HEK293 (cell line): ENCODE data around the gene CTIF.

ENCODE experiments used
- CTCF ChIA-PET: fragments of 350-600 bp; formaldehyde crosslinking; extraction: SDS; loops from one replicate; lab custom pipeline; 2021; ENCODE audit warnings: antibody characterized with exemption; lab: Yijun Ruan, JAX
- POLR2A ChIA-PET: fragments of 300-600 bp; formaldehyde crosslinking; extraction: SDS; loops from one replicate; lab custom pipeline; 2020; ENCODE audit warnings: antibody characterized with exemption, inconsistent platforms; lab: Yijun Ruan, JAX
- H3K27ac ChIP-seq: fragments of 200-500 bp; sonication (Bioruptor generic); 2 replicates; pipeline ENCODE4 v1.5.1; 2014; ENCODE audit warnings: low read depth, low read length, control low read depth, inconsistent platforms; ENCODE audit errors: extremely low read depth
- H3K36me3 ChIP-seq, 2 experiments: fragments of 200-500 bp in 1 of 2; sonication (Bioruptor generic) in 1 of 2; 1 replicate in 1 of 2; 2 replicates in 1 of 2; pipeline ENCODE4 v1.5.1; 2014 to 2017; ENCODE audit warnings: inconsistent platforms in 2 of 2, low read length in 2 of 2; ENCODE audit not compliant: control insufficient read depth in 2 of 2, insufficient read depth in 1 of 2
- H3K4me1 ChIP-seq: fragments of 200-500 bp; sonication (Bioruptor generic); 2 replicates; pipeline ENCODE4 v1.5.1; 2014; ENCODE audit warnings: mild to moderate bottlenecking, low read length, inconsistent platforms; ENCODE audit not compliant: control insufficient read depth, insufficient read depth
- H3K4me3 ChIP-seq: 2 replicates; pipeline ENCODE4 v1.5.1; 2011; ENCODE audit warnings: low read depth, mild to moderate bottlenecking, control low read depth, low read length, moderate library complexity
- H3K9me3 ChIP-seq: fragments of 200-500 bp; sonication (Bioruptor generic); 2 replicates; pipeline ENCODE4 v1.5.1; 2014; ENCODE audit warnings: low read depth, low read length, inconsistent platforms; ENCODE audit not compliant: control insufficient read depth, insufficient read depth
- BCL11A ChIP-seq: fragments of 450-650 bp; formaldehyde crosslinking; IDR thresholded peaks from 2 replicates; pipeline ENCODE4 v1.5.1; 2016; ENCODE audit warnings: low read depth, missing biosample characterization, missing genetic modification characterization
- FEZF1 ChIP-seq: fragments of 450-650 bp; formaldehyde crosslinking; IDR thresholded peaks from 2 replicates; pipeline ENCODE4 v1.5.1; 2016; ENCODE audit warnings: missing biosample characterization, missing genetic modification characterization
- GLI4 ChIP-seq: fragments of 450-650 bp; formaldehyde crosslinking; IDR thresholded peaks from 2 replicates; pipeline ENCODE4 v1.5.1; 2016; ENCODE audit warnings: missing biosample characterization, missing genetic modification characterization
- OVOL3 ChIP-seq: fragments of 450-650 bp; formaldehyde crosslinking; IDR thresholded peaks from 2 replicates; pipeline ENCODE4 v1.5.1; 2016; ENCODE audit warnings: missing biosample characterization, missing genetic modification characterization
- PRDM1 ChIP-seq: fragments of 450-650 bp; formaldehyde crosslinking; IDR thresholded peaks from 2 replicates; pipeline ENCODE4; 2016; ENCODE audit warnings: missing biosample characterization, missing genetic modification characterization
- REPIN1 ChIP-seq: fragments of 450-650 bp; formaldehyde crosslinking; IDR thresholded peaks from 2 replicates; pipeline ENCODE4 v1.5.1; 2017; ENCODE audit warnings: missing biosample characterization, missing genetic modification characterization, low read depth
- SCRT2 ChIP-seq: fragments of 450-650 bp; formaldehyde crosslinking; IDR thresholded peaks from 2 replicates; pipeline ENCODE4 v1.5.1; 2016; ENCODE audit warnings: missing biosample characterization, missing genetic modification characterization
- SP7 ChIP-seq: fragments of 450-650 bp; formaldehyde crosslinking; IDR thresholded peaks from 2 replicates; pipeline ENCODE4 v1.5.1; 2016; ENCODE audit warnings: missing biosample characterization, missing genetic modification characterization
- ZBTB1 ChIP-seq: fragments of 450-650 bp; formaldehyde crosslinking; IDR thresholded peaks from 2 replicates; pipeline ENCODE4 v1.5.1; 2016; ENCODE audit warnings: missing biosample characterization, missing genetic modification characterization
- ZFHX2 ChIP-seq: fragments of 450-650 bp; formaldehyde crosslinking; conservative IDR thresholded peaks from 2 replicates; pipeline ENCODE4 v1.5.1; 2016; ENCODE audit warnings: missing biosample characterization, missing genetic modification characterization
- ZFP69B ChIP-seq: fragments of 450-650 bp; formaldehyde crosslinking; IDR thresholded peaks from 2 replicates; pipeline ENCODE4 v1.5.1; 2016; ENCODE audit warnings: missing biosample characterization, missing genetic modification characterization
- ZIC2 ChIP-seq: fragments of 450-650 bp; formaldehyde crosslinking; IDR thresholded peaks from 2 replicates; pipeline ENCODE4 v1.5.1; 2016; ENCODE audit warnings: missing biosample characterization, missing genetic modification characterization
- ZNF146 ChIP-seq: fragments of 450-650 bp; formaldehyde crosslinking; IDR thresholded peaks from 2 replicates; pipeline ENCODE4 v1.5.1; 2016; ENCODE audit warnings: missing biosample characterization, missing genetic modification characterization
- ZNF174 ChIP-seq: fragments of 450-650 bp; formaldehyde crosslinking; IDR thresholded peaks from 2 replicates; pipeline ENCODE4 v1.5.0; 2017; ENCODE audit warnings: missing biosample characterization, mild to moderate bottlenecking, missing genetic modification characterization
- ZNF19 ChIP-seq: fragments of 450-650 bp; formaldehyde crosslinking; IDR thresholded peaks from 2 replicates; pipeline ENCODE4; 2016; ENCODE audit warnings: missing biosample characterization, missing genetic modification characterization, low read depth
- ZNF211 ChIP-seq: fragments of 450-650 bp; formaldehyde crosslinking; IDR thresholded peaks from 2 replicates; pipeline ENCODE4 v1.5.1; 2016; ENCODE audit warnings: low read depth, missing biosample characterization, missing genetic modification characterization
- ZNF335 ChIP-seq: fragments of 450-650 bp; formaldehyde crosslinking; conservative IDR thresholded peaks from 2 replicates; pipeline ENCODE4 v1.5.1; 2016; ENCODE audit warnings: missing biosample characterization, missing genetic modification characterization
- ZNF341 ChIP-seq: fragments of 450-650 bp; formaldehyde crosslinking; IDR thresholded peaks from 2 replicates; pipeline ENCODE4; 2016; ENCODE audit warnings: low read depth, missing biosample characterization, missing genetic modification characterization
- ZNF391 ChIP-seq: fragments of 450-650 bp; formaldehyde crosslinking; IDR thresholded peaks from 2 replicates; pipeline ENCODE4 v1.5.1; 2016; ENCODE audit warnings: low read depth, missing biosample characterization, missing genetic modification characterization, borderline replicate concordance
- ZNF394 ChIP-seq: fragments of 450-650 bp; formaldehyde crosslinking; IDR thresholded peaks from 2 replicates; pipeline ENCODE4 v1.5.1; 2016; ENCODE audit warnings: missing biosample characterization, missing genetic modification characterization, mild to moderate bottlenecking, moderate library complexity, borderline replicate concordance
- ZNF433 ChIP-seq: fragments of 450-650 bp; formaldehyde crosslinking; IDR thresholded peaks from 2 replicates; pipeline ENCODE4 v1.5.1; 2016; ENCODE audit warnings: missing biosample characterization, missing genetic modification characterization, low read depth
- ZNF623 ChIP-seq: fragments of 450-650 bp; formaldehyde crosslinking; IDR thresholded peaks from 2 replicates; pipeline ENCODE4 v1.5.1; 2016; ENCODE audit warnings: missing biosample characterization, missing genetic modification characterization
- ZNF626 ChIP-seq: fragments of 450-650 bp; sonication (Bioruptor Pico); formaldehyde crosslinking; IDR thresholded peaks from 2 replicates; pipeline ENCODE4 v1.5.1; 2018; ENCODE audit warnings: missing biosample characterization, missing genetic modification characterization, inconsistent platforms
- ZNF629 ChIP-seq: fragments of 450-650 bp; formaldehyde crosslinking; IDR thresholded peaks from 2 replicates; pipeline ENCODE4 v1.5.1; 2017; ENCODE audit warnings: missing biosample characterization, missing genetic modification characterization
- ZNF692 ChIP-seq: fragments of 450-650 bp; formaldehyde crosslinking; IDR thresholded peaks from 2 replicates; pipeline ENCODE4 v1.5.1; 2016; ENCODE audit warnings: missing biosample characterization, missing genetic modification characterization
- ZNF701 ChIP-seq: fragments of 450-650 bp; formaldehyde crosslinking; IDR thresholded peaks from 2 replicates; pipeline ENCODE4 v1.5.1; 2016; ENCODE audit warnings: missing biosample characterization, missing genetic modification characterization
- ZNF704 ChIP-seq: fragments of 450-650 bp; formaldehyde crosslinking; IDR thresholded peaks from 2 replicates; pipeline ENCODE4 v1.5.1; 2016; ENCODE audit warnings: missing biosample characterization, missing genetic modification characterization
- ZNF837 ChIP-seq: fragments of 450-650 bp; formaldehyde crosslinking; IDR thresholded peaks from 2 replicates; pipeline ENCODE4 v1.5.1; 2016; ENCODE audit warnings: missing biosample characterization, missing genetic modification characterization
- ZSCAN4 ChIP-seq: fragments of 450-650 bp; formaldehyde crosslinking; IDR thresholded peaks from 2 replicates; pipeline ENCODE4 v1.5.1; 2017; ENCODE audit warnings: missing biosample characterization, missing genetic modification characterization

The CTIF gene

GRCh38 chr18:48838921-48839818 is 300.3 kb downstream of the CTIF start (continued):
- TF ChIP-seq ZBTB1 (tag by site-specific recombination) = no peak
- no peak for TF ChIP-seq OVOL3 (tag by site-specific recombination)
- TF ChIP-seq BCL11A = no peak
- TF ChIP-seq REPIN1 (tag by site-specific recombination) = no peak
- peak; percentile 43; the same call in 1 of the 2 replicates for TF ChIP-seq SP7 (tag by site-specific recombination)
- no peak for TF ChIP-seq ZNF146 (tag by site-specific recombination)
- 0 out of 2 replicates have a peak, but pooled peaks have one; percentile 36 for TF ChIP-seq PRDM1 (tag by site-specific recombination)
- peak; percentile 27; the same call in 1 of the 2 replicates for TF ChIP-seq ZFHX2
- peak; percentile 37; the same call in 1 of the 2 replicates for TF ChIP-seq ZIC2 (tag by site-specific recombination)
- TF ChIP-seq ZNF629 (tag by site-specific recombination) = no peak
- TF ChIP-seq ZNF837 (tag by site-specific recombination) = no peak
- TF ChIP-seq ZNF341 (tag by site-specific recombination) = peak; percentile 83
- no peak for TF ChIP-seq ZNF433 (tag by site-specific recombination)
- TF ChIP-seq ZNF211 (tag by site-specific recombination) = no peak
- TF ChIP-seq ZNF701 (tag by site-specific recombination) = no peak
- TF ChIP-seq ZNF704 (tag by site-specific recombination) = no peak
- TF ChIP-seq ZNF19 (tag by site-specific recombination) = no peak
- no peak for TF ChIP-seq ZNF174
- TF ChIP-seq ZNF626 (tag by site-specific recombination) = no peak
- TF ChIP-seq ZNF623 (tag by site-specific recombination) = no peak

- CTCF ChIA-PET = no interaction called here
- no peak for TF ChIP-seq ZNF335 (tag by site-specific recombination)
- TF ChIP-seq SCRT2 = peak; percentile 50; the same call in 1 of the 2 replicates
- TF ChIP-seq, all 188 proteins: peak for 1
- Histone ChIP-seq H3K36me3 (no peaks in the 10 kb centered on the region), H3K27ac (no peak overlapping the region), H3K4me1 (peaks cover 22% of the 10 kb centered on the region), H3K4me3 (no peak overlapping the region), H3K9me3 (no peaks in the 10 kb centered on the region)
- POLR2A ChIA-PET = no interaction called here
Measured at GRCh38 chr18:48839819-48840490, 301.1 kb downstream of the CTIF start.

GRCh38 chr18:48840491-48840877 is 301.7 kb downstream of the CTIF start:
- ChIA-PET CTCF (interaction anchor here (0.6 to 1.0 kb wide), 2 partner anchors 164 to 330 kb away, joined by 3 to 4 read pairs; no protein-coding TSS in a partner anchor), POLR2A (no interaction called here)
- Histone ChIP-seq H3K36me3 (no peaks in the 10 kb centered on the region), H3K27ac (no peak overlapping the region), H3K4me1 (peaks cover 22% of the 10 kb centered on the region), H3K9me3 (no peaks in the 10 kb centered on the region), H3K4me3 (no peak overlapping the region)
- TF ChIP-seq ZNF623 (tag by site-specific recombination) = peak; percentile 45
- TF ChIP-seq FEZF1 (tag by site-specific recombination) = peak; percentile 34; the same call in 1 of the 2 replicates
- no peak for TF ChIP-seq ZNF394 (tag by site-specific recombination)
- no peak for TF ChIP-seq ZSCAN4
- TF ChIP-seq GLI4 (tag by site-specific recombination) = no peak
- no peak for TF ChIP-seq ZNF692 (tag by site-specific recombination)
- TF ChIP-seq ZFP69B = no peak
- no peak for TF ChIP-seq ZNF391 (tag by site-specific recombination)
